Fibroblast of the aortic adventitia (primary cell): ENCODE data around the gene MAGI2. TPM values are rescaled to one million over a fixed set of nuclear protein-coding genes. Genes with fewer than 3 reads are reported as not detected.
"Not testable (repeated sequence)": the region's sequence is repeated elsewhere in the genome, so short reads cannot be mapped to it uniquely, and the experiment has no call there.

Source experiments
- DNase-seq: peaks from one replicate; pipeline ENCODE4 v3.0.0-alpha.2; 2010; ENCODE audit warnings: low read depth
- H3K4me3 ChIP-seq: 2 replicates; pipeline ENCODE4 v1.5.1; 2011; ENCODE audit warnings: low read depth, mild to moderate bottlenecking, control low read depth, low read length, moderate library complexity
- total RNA-seq: library from RNA; depleted of rRNA; stranded (reverse); fragments of >200 nt; gene quantifications from 2 replicates; pipeline ENCODE4 v1.2.3, GENCODE V29; 2012; ENCODE audit warnings: low replicate concordance
- TF ChIP-seq, protein P1 (sequence below): IDR thresholded peaks from 2 replicates; pipeline ENCODE4 v1.5.1; 2011; ENCODE audit warnings: mild to moderate bottlenecking, low read length, control low read depth, inconsistent platforms; ENCODE audit not compliant: insufficient read depth

The MAGI2 gene
- total RNA-seq, 1 donor, result 25.5 TPM

- TF ChIP-seq, protein P1, sequence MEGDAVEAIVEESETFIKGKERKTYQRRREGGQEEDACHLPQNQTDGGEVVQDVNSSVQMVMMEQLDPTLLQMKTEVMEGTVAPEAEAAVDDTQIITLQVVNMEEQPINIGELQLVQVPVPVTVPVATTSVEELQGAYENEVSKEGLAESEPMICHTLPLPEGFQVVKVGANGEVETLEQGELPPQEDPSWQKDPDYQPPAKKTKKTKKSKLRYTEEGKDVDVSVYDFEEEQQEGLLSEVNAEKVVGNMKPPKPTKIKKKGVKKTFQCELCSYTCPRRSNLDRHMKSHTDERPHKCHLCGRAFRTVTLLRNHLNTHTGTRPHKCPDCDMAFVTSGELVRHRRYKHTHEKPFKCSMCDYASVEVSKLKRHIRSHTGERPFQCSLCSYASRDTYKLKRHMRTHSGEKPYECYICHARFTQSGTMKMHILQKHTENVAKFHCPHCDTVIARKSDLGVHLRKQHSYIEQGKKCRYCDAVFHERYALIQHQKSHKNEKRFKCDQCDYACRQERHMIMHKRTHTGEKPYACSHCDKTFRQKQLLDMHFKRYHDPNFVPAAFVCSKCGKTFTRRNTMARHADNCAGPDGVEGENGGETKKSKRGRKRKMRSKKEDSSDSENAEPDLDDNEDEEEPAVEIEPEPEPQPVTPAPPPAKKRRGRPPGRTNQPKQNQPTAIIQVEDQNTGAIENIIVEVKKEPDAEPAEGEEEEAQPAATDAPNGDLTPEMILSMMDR, result no peak
- DNase-seq, result peak; percentile 6
- no peak overlapping the region for H3K4me3 ChIP-seq
Measured at GRCh38 chr7:78970440-78970916, 483.0 kb downstream of the MAGI2 start.

DNA sequence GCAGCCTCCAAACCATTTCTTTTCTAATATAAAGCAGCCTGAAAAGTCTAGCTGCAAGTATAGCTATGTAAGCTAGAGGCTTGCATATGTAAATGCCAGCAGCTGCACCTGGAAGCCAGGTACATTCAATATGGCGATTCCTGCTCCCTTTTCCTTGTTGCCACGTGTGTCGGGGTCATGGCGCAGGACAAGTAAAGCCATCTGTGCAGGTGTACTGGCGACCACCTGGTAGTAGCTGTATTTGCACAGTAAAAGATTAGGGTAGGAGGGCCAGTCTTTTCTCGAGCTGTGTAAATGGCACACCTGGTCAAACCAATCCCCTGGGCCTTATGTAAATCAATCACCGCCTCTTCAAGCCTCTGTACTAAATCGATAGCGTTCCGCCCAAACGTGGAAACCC, 484.5 kb downstream of the MAGI2 start:
- TF ChIP-seq, protein P1, result no peak
- DNase-seq, result no peak

DNA sequence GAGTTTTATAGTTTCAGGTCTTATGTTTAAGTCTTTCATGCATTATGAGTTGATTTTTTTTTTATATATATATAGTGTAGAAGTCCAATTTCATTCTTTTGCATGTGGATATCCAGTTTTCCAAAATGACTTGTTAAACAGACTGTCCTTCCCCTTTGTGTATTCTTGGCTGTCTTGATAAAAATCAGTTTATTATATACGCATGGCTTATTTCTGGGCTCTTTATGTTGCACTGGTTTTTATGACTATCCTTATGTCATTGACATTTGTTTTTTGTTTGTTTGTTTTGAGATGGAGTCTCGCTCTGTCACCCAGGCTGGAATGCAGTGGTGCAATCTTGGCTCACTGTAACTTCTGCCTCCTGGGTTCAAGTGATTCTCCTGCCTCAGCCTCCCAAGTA, 485.9 kb downstream of the MAGI2 start:
- H3K4me3 ChIP-seq, DNase-seq: not testable (repeated sequence)

More for the DNA sequence above, 484.5 kb downstream of the MAGI2 start:
- H3K4me3 ChIP-seq, result no peak overlapping the region

GRCh38 chr7:78967046-78967445, 486.4 kb downstream of the MAGI2 start:
- DNase-seq, result no peak
- H3K4me3 ChIP-seq, result no peak overlapping the region
- TF ChIP-seq, protein P1, result no peak

DNA sequence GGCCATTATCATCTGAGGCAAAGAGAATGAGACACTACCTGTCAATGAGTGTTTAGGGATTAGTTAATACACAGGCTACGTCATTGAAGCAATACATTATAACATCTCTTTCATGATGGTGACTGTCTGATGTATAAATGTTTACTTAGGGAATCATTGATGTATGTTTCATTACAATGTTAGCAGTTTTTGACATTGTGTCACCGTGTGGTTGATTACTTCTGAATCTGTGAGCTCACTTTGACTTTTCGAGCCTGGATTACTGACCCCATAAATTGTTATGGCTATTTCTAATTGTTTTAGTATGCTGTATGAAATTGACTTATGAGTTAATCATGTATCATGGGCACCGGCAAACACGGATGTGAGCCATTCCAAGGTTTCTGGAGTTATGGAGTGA, 494.0 kb downstream of the MAGI2 start:
- no peak overlapping the region for H3K4me3 ChIP-seq
- no peak for DNase-seq
- TF ChIP-seq, protein P1, result no peak

- H3K4me3 ChIP-seq, result no peak overlapping the region
- DNase-seq, result no peak
- TF ChIP-seq, protein P1, result no peak
Measured at GRCh38 chr7:78955329-78955728, 498.1 kb downstream of the MAGI2 start.

- TF ChIP-seq, protein P1, result no peak
- DNase-seq, result peak; percentile 27
- H3K4me3 ChIP-seq, result no peak overlapping the region
Measured at GRCh38 chr7:78953726-78954363, 499.6 kb downstream of the MAGI2 start.
